Measurements from ENCODE around the gene MOB4. TPM values are rescaled to one million over a fixed set of nuclear protein-coding genes. Genes with fewer than 3 reads are reported as not detected.
A peak's percentile ranks its signal among the peaks of the same experiment; 100 is the strongest.

MOB4 gene
- total RNA-seq, 1 donor from 2014 or later = 30.4 TPM

- no peak overlapping the region for H2AFZ ChIP-seq (ENCODE audit: low read depth, low read length)
- DNase-seq (ENCODE audit: low read depth) = no peak
- H3K4me3 Mint-ChIP-seq (ENCODE audit: unreplicated experiment) = no peak overlapping the region
- H3K27ac Mint-ChIP-seq (ENCODE audit: unreplicated experiment) = no peak overlapping the region
- no peaks in the 10 kb centered on the region for H4K20me1 ChIP-seq (ENCODE audit: insufficient read depth, low read length)
- peaks cover 4% of the 10 kb centered on the region for H3K4me1 Mint-ChIP-seq (ENCODE audit: low read depth, unreplicated experiment)
- TF ChIP-seq EZH2 (IDR thresholded peaks at IDR 0.05; ENCODE audit: insufficient read depth, low read length) = no peak
- TF ChIP-seq, protein P1, sequence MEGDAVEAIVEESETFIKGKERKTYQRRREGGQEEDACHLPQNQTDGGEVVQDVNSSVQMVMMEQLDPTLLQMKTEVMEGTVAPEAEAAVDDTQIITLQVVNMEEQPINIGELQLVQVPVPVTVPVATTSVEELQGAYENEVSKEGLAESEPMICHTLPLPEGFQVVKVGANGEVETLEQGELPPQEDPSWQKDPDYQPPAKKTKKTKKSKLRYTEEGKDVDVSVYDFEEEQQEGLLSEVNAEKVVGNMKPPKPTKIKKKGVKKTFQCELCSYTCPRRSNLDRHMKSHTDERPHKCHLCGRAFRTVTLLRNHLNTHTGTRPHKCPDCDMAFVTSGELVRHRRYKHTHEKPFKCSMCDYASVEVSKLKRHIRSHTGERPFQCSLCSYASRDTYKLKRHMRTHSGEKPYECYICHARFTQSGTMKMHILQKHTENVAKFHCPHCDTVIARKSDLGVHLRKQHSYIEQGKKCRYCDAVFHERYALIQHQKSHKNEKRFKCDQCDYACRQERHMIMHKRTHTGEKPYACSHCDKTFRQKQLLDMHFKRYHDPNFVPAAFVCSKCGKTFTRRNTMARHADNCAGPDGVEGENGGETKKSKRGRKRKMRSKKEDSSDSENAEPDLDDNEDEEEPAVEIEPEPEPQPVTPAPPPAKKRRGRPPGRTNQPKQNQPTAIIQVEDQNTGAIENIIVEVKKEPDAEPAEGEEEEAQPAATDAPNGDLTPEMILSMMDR (IDR thresholded peaks at IDR 0.05; ENCODE audit: insufficient read depth, low read depth, low read length) = no peak
- no peaks in the 10 kb centered on the region for H3K9me3 ChIP-seq (ENCODE audit: insufficient read depth, low read depth, low read length)
- no peaks in the 10 kb centered on the region for H3K4me1 ChIP-seq (ENCODE audit: insufficient read depth, low read length)
- H3K27me3 ChIP-seq (ENCODE audit: insufficient read depth, low read length) = no peaks in the 10 kb centered on the region
- H3K27me3 Mint-ChIP-seq (ENCODE audit: low read depth, unreplicated experiment) = no peaks in the 10 kb centered on the region
- FAIRE-seq = no peak
- H3K36me3 Mint-ChIP-seq (ENCODE audit: low read depth, unreplicated experiment) = peaks cover 19% of the 10 kb centered on the region
- H3K79me2 ChIP-seq (ENCODE audit: insufficient read depth, low read length) = no peaks in the 10 kb centered on the region
- H3K4me3 ChIP-seq (ENCODE audit: insufficient read depth, low read depth, low read length) = no peak overlapping the region
- no peak overlapping the region for H3K4me2 ChIP-seq (ENCODE audit: low read length)
- H3K9me3 Mint-ChIP-seq (ENCODE audit: unreplicated experiment) = peaks cover 2% of the 10 kb centered on the region
- no peak overlapping the region for H3K9ac ChIP-seq (ENCODE audit: low read length)
- H3K36me3 ChIP-seq (ENCODE audit: insufficient read depth, low read length) = no peaks in the 10 kb centered on the region
- no peak overlapping the region for H3K27ac ChIP-seq (ENCODE audit: low read depth, low read length)
Measured at GRCh38 chr2:197560146-197560665, 44.3 kb downstream of the MOB4 start.

GRCh38 chr2:197571627-197572271, 55.9 kb downstream of the MOB4 start:
- H3K27ac Mint-ChIP-seq (ENCODE audit: unreplicated experiment) = peak overlapping the region; percentile 82
- Histone ChIP-seq H3K4me2 (ENCODE audit: low read length) (no peak overlapping the region), H3K4me1 (ENCODE audit: insufficient read depth, low read length) (no peaks in the 10 kb centered on the region), H3K36me3 (ENCODE audit: insufficient read depth, low read length) (no peaks in the 10 kb centered on the region), H4K20me1 (ENCODE audit: insufficient read depth, low read length) (no peaks in the 10 kb centered on the region), H3K27ac (ENCODE audit: low read depth, low read length) (no peak overlapping the region), H3K9ac (ENCODE audit: low read length) (no peak overlapping the region), H3K79me2 (ENCODE audit: insufficient read depth, low read length) (no peaks in the 10 kb centered on the region), H3K9me3 (ENCODE audit: insufficient read depth, low read depth, low read length) (peaks cover 6% of the 10 kb centered on the region), H3K27me3 (ENCODE audit: insufficient read depth, low read length) (no peaks in the 10 kb centered on the region), H3K4me3 (ENCODE audit: insufficient read depth, low read depth, low read length) (no peak overlapping the region), H2AFZ (ENCODE audit: low read depth, low read length) (no peak overlapping the region)
- no peaks in the 10 kb centered on the region for H3K27me3 Mint-ChIP-seq (ENCODE audit: low read depth, unreplicated experiment)
- DNase-seq (ENCODE audit: low read depth) (peak; percentile 19), FAIRE-seq (no peak)
- H3K4me1 Mint-ChIP-seq (ENCODE audit: low read depth, unreplicated experiment) = peaks cover 12% of the 10 kb centered on the region
- H3K36me3 Mint-ChIP-seq (ENCODE audit: low read depth, unreplicated experiment) = peaks cover 29% of the 10 kb centered on the region
- no peak overlapping the region for H3K4me3 Mint-ChIP-seq (ENCODE audit: unreplicated experiment)
- H3K9me3 Mint-ChIP-seq (ENCODE audit: unreplicated experiment) = peaks cover 16% of the 10 kb centered on the region
- no peak for TF ChIP-seq EZH2 (IDR thresholded peaks at IDR 0.05; ENCODE audit: insufficient read depth, low read length)
- TF ChIP-seq, protein P1 (IDR thresholded peaks at IDR 0.05; ENCODE audit: insufficient read depth, low read depth, low read length) = no peak

GRCh38 chr2:197573608-197574007, 57.7 kb downstream of the MOB4 start:
- H3K4me1 ChIP-seq (ENCODE audit: insufficient read depth, low read length) = no peaks in the 10 kb centered on the region
- no peaks in the 10 kb centered on the region for H3K27me3 Mint-ChIP-seq (ENCODE audit: low read depth, unreplicated experiment)

More at GRCh38 chr2:197573608-197574007, 57.7 kb downstream of the MOB4 start:
- no peaks in the 10 kb centered on the region for H3K36me3 ChIP-seq (ENCODE audit: insufficient read depth, low read length)
- H3K27me3 ChIP-seq (ENCODE audit: insufficient read depth, low read length) = no peaks in the 10 kb centered on the region
- H4K20me1 ChIP-seq (ENCODE audit: insufficient read depth, low read length) = no peaks in the 10 kb centered on the region
- no peak for DNase-seq (ENCODE audit: low read depth)
- FAIRE-seq = no peak
- H3K36me3 Mint-ChIP-seq (ENCODE audit: low read depth, unreplicated experiment) = peaks cover 26% of the 10 kb centered on the region
- H3K4me3 Mint-ChIP-seq (ENCODE audit: unreplicated experiment) = no peak overlapping the region
- H3K27ac ChIP-seq (ENCODE audit: low read depth, low read length) = no peak overlapping the region
- H3K9me3 Mint-ChIP-seq (ENCODE audit: unreplicated experiment) = peaks cover 16% of the 10 kb centered on the region
- no peaks in the 10 kb centered on the region for H3K79me2 ChIP-seq (ENCODE audit: insufficient read depth, low read length)
- no peak overlapping the region for H3K4me2 ChIP-seq (ENCODE audit: low read length)
- H3K27ac Mint-ChIP-seq (ENCODE audit: unreplicated experiment) = no peak overlapping the region
- TF ChIP-seq, protein P1 (IDR thresholded peaks at IDR 0.05; ENCODE audit: insufficient read depth, low read depth, low read length) = no peak
- TF ChIP-seq EZH2 (IDR thresholded peaks at IDR 0.05; ENCODE audit: insufficient read depth, low read length) = no peak
- no peak overlapping the region for H2AFZ ChIP-seq (ENCODE audit: low read depth, low read length)
- H3K4me1 Mint-ChIP-seq (ENCODE audit: low read depth, unreplicated experiment) = peaks cover 12% of the 10 kb centered on the region
- no peak overlapping the region for H3K4me3 ChIP-seq (ENCODE audit: insufficient read depth, low read depth, low read length)
- H3K9me3 ChIP-seq (ENCODE audit: insufficient read depth, low read depth, low read length) = peaks cover 6% of the 10 kb centered on the region
- no peak overlapping the region for H3K9ac ChIP-seq (ENCODE audit: low read length)
